ENCODE measurements around the gene DR1. TPM values are rescaled to one million over a fixed set of nuclear protein-coding genes. Genes with fewer than 3 reads are reported as not detected.

Gene DR1
- total and polyA plus RNA-seq, 2 of the 8 experiments (the other 6 are each of a cell fraction or from before 2014, with no cell fraction given): 13.1 to 62.3 TPM

DNA sequence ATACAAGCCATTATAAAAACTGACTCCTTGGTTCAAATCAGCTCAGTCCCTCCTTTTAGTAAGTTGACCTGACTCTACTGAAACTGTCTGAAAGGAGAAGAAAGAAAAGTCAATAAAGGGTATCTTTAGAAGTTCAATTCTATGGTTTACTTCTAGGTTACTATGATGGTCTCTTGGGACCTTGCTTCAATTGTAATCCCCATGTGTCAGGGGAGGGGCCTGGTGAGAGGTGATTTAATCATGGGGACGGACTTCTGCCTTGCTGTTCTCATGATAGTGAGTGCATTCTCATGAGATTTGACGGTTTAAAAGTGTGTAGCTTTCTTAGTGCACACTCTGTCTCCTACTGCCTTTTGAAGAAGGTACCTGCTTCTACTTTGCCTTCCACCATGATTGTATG, 70.5 kb downstream of the DR1 start:
- no peak overlapping the region for H3K9ac ChIP-seq (replicated peaks in 1 of 4; ENCODE audit: extremely low read depth in 1 of 4, low read depth in 3 of 4, low read length in 3 of 4)
- H3K23me2 ChIP-seq (ENCODE audit: low read depth, low read length): no peaks in the 10 kb centered on the region
- no peak overlapping the region for H3K27ac ChIP-seq (ENCODE audit: low read depth, low read length)
- H2BK5ac ChIP-seq (ENCODE audit: low read depth, low read length): no peak overlapping the region
- H2BK12ac ChIP-seq (ENCODE audit: low read depth, low read length): no peak overlapping the region
- 87% methylated on average over 2 of the region's 2 CpGs; no CpG with 5 or more reads in 1 of the 2 experiments for WGBS, 2 experiments (ENCODE audit: extremely low coverage in 1 of 2, insufficient coverage in 1 of 2, insufficient read length in 1 of 2, insufficient replicate concordance in 2 of 2, low coverage in 1 of 2, low lambda C conversion rate in 2 of 2, missing lambda C conversion rate in 1 of 2)
- H2AFZ ChIP-seq (ENCODE audit: low read length): no peak overlapping the region
- H3K27me3 ChIP-seq (replicated peaks in 1 of 4; ENCODE audit: control insufficient read depth in 3 of 4, extremely low read depth in 1 of 4, insufficient read depth in 3 of 4, low read length in 3 of 4): no peaks in the 10 kb centered on the region
- no peak overlapping the region for H2BK20ac ChIP-seq (ENCODE audit: low read length)
- no peak overlapping the region for H4K91ac ChIP-seq (replicated peaks; ENCODE audit: insufficient read length, low read length)
- CTCF ChIA-PET (ENCODE audit: partially characterized antibody): interaction anchor here (0.6 to 2.1 kb wide), 3 partner anchors 14 to 110 kb away, joined by 3 to 8 read pairs (median 3); no protein-coding TSS in a partner anchor
- H3K23ac ChIP-seq (ENCODE audit: insufficient read length): no peak overlapping the region
- POLR2A ChIA-PET (ENCODE audit: partially characterized antibody): interaction anchor here (0.6 to 1.7 kb wide), 2 partner anchors 27 to 71 kb away, joined by 3 read pairs; partner anchors contain the start of gene DR1
- no peak overlapping the region for H3K14ac ChIP-seq (ENCODE audit: insufficient read length)
- no peak overlapping the region for H4K8ac ChIP-seq (ENCODE audit: extremely low read depth, insufficient read depth, low read length)
- H3K79me1 ChIP-seq (ENCODE audit: low read depth, low read length): no peaks in the 10 kb centered on the region
- no peak overlapping the region for H2BK15ac ChIP-seq (ENCODE audit: low read length)
- H3K4ac ChIP-seq (replicated peaks; ENCODE audit: insufficient read length, low read depth, low read length): no peak overlapping the region
- H2AK5ac ChIP-seq (ENCODE audit: low read depth, low read length): no peak overlapping the region
- no peak overlapping the region for H3K4me3 ChIP-seq (ENCODE audit: extremely low read depth in 1 of 4, insufficient read depth in 2 of 4, low read depth in 3 of 4, low read length in 4 of 4)
- H3K9me3 ChIP-seq (ENCODE audit: insufficient read depth in 2 of 2, low read depth in 1 of 2, low read length in 1 of 2): no peaks in the 10 kb centered on the region
- FAIRE-seq: no peak
- no peak overlapping the region for H3K56ac ChIP-seq (replicated peaks; ENCODE audit: insufficient read length, low read depth, low read length)
- H3K79me2 ChIP-seq (ENCODE audit: control insufficient read depth in 1 of 2, insufficient read depth in 2 of 2, low read length in 2 of 2): no peaks in the 10 kb centered on the region
- H4K5ac ChIP-seq (ENCODE audit: insufficient read length, low read depth, low read length): no peak overlapping the region
- H3K4me1 ChIP-seq (replicated peaks in 1 of 4; ENCODE audit: control insufficient read depth in 3 of 4, insufficient read depth in 4 of 4, low read length in 3 of 4): peaks cover 3 to 12% (median 7%) of the 10 kb centered on the region in 4 experiments; a peak in 5 of 7 replicates
- no peaks in the 10 kb centered on the region for H3K36me3 ChIP-seq (ENCODE audit: control insufficient read depth in 2 of 4, insufficient read depth in 4 of 4, low read length in 3 of 4)
- H3K18ac ChIP-seq (ENCODE audit: extremely low read depth, low read length): no peak overlapping the region
- no peaks in the 10 kb centered on the region for H4K20me1 ChIP-seq (replicated peaks in 1 of 2; ENCODE audit: control insufficient read depth in 1 of 2, insufficient read depth in 2 of 2, low read length in 2 of 2)
- no peak for DNase-seq (ENCODE audit: low read depth in 1 of 2, low spot score in 2 of 2)
- no peak overlapping the region for H3K4me2 ChIP-seq (ENCODE audit: insufficient read depth in 1 of 2, low read depth in 2 of 2, low read length in 2 of 2)
- no peak overlapping the region for H2BK120ac ChIP-seq (replicated peaks; ENCODE audit: low read depth, low read length)
- no peak for TF ChIP-seq RBBP5 (IDR thresholded peaks at IDR 0.05; ENCODE audit: borderline replicate concordance, low read depth, low read length)
- TF ChIP-seq RAD21 (IDR thresholded peaks at IDR 0.05 in 1 of 2, conservative IDR thresholded peaks at IDR 0.05 in 1 of 2; ENCODE audit: low read depth in 2 of 2, low read length in 2 of 2): no peak
- no peak for TF ChIP-seq CTBP2 (IDR thresholded peaks at IDR 0.05; ENCODE audit: borderline replicate concordance, insufficient read depth, insufficient read length, low read length)
- TF ChIP-seq CBX5 (IDR thresholded peaks at IDR 0.05; ENCODE audit: low read depth, low read length): no peak
- TF ChIP-seq HDAC2 (IDR thresholded peaks at IDR 0.05; ENCODE audit: borderline replicate concordance in 1 of 2, low read depth in 2 of 2, low read length in 2 of 2): no peak
- no peak for TF ChIP-seq MAFK (IDR thresholded peaks at IDR 0.05; ENCODE audit: low read depth, low read length)
- no peak for TF ChIP-seq SIRT6 (IDR thresholded peaks at IDR 0.05; ENCODE audit: low read length)
